Adipocyte (in vitro differentiated cells): ENCODE results near the gene SLC36A1.

Experiments
- DNase-seq: peaks from one replicate; pipeline ENCODE4 v3.0.0-alpha.2; 2015; ENCODE audit warnings: low read depth
- H3K27me3 ChIP-seq: replicated peaks from 2 replicates; pipeline ENCODE4 v1.7.0; 2013; ENCODE audit warnings: mild to moderate bottlenecking, low read length, moderate library complexity; ENCODE audit not compliant: control insufficient read depth, insufficient read depth
- H3K36me3 ChIP-seq: 2 replicates; pipeline ENCODE4 v1.7.0; 2013; ENCODE audit warnings: low read length, mild to moderate bottlenecking, moderate library complexity; ENCODE audit not compliant: control insufficient read depth, insufficient read depth, severe bottlenecking
- H3K4me1 ChIP-seq: 2 replicates; pipeline ENCODE4 v1.7.0; 2013; ENCODE audit warnings: mild to moderate bottlenecking, low read length, moderate library complexity; ENCODE audit not compliant: control insufficient read depth, insufficient read depth
- H3K4me3 ChIP-seq: 2 replicates; pipeline ENCODE4 v1.7.0; 2013; ENCODE audit warnings: mild to moderate bottlenecking, low read length, moderate library complexity
- H3K9ac ChIP-seq: 2 replicates; pipeline ENCODE4 v1.7.0; 2013; ENCODE audit warnings: mild to moderate bottlenecking, low read length, moderate library complexity
- H3K9me3 ChIP-seq: 2 replicates; pipeline ENCODE4 v1.7.0; 2013; ENCODE audit warnings: mild to moderate bottlenecking, low read length, moderate library complexity; ENCODE audit not compliant: control insufficient read depth

Gene SLC36A1

GRCh38 chr5:151470439-151470838, 23.0 kb downstream of the SLC36A1 start:
- Histone ChIP-seq H3K36me3 (peaks cover 45% of the 10 kb centered on the region), H3K9me3 (no peaks in the 10 kb centered on the region), H3K9ac (no peak overlapping the region), H3K27me3 (no peaks in the 10 kb centered on the region), H3K4me3 (no peak overlapping the region), H3K4me1 (peaks cover 16% of the 10 kb centered on the region)
- DNase-seq, result peak; percentile 38

DNA sequence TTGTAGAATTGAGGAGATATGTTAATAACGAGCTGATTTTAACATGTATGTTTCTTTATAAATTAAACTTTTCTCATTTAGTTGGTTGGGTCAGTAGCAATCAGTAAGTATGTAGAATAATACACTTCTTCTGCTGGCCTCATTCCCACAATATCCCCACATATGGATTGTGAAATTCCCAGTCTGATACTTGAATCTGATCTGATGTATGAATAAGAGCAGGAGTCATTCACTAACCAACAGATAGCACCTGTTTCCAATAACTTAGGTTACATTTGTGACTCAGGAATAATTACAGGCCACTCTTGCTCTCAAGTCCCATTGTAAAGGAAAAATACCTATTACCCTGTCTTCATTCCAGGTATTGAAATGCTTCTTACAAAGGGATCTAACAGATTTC, 23.9 kb downstream of the SLC36A1 start:
- no peak for DNase-seq
- H3K9ac ChIP-seq, result no peak overlapping the region
- H3K4me3 ChIP-seq, result no peak overlapping the region
- H3K36me3 ChIP-seq, result peaks cover 37% of the 10 kb centered on the region
- H3K4me1 ChIP-seq, result peaks cover 16% of the 10 kb centered on the region
- H3K27me3 ChIP-seq, result no peaks in the 10 kb centered on the region
- H3K9me3 ChIP-seq, result no peaks in the 10 kb centered on the region

- Histone ChIP-seq H3K9me3 (no peaks in the 10 kb centered on the region), H3K4me3 (no peak overlapping the region), H3K9ac (no peak overlapping the region), H3K36me3 (peaks cover 53% of the 10 kb centered on the region), H3K4me1 (peaks cover 10% of the 10 kb centered on the region), H3K27me3 (no peaks in the 10 kb centered on the region)
- no peak for DNase-seq
Measured at GRCh38 chr5:151474799-151475198, 27.4 kb downstream of the SLC36A1 start.

GRCh38 chr5:151475388-151475787, 28.0 kb downstream of the SLC36A1 start:
- no peak for DNase-seq
- Histone ChIP-seq H3K9ac (no peak overlapping the region), H3K9me3 (no peaks in the 10 kb centered on the region), H3K36me3 (peaks cover 53% of the 10 kb centered on the region), H3K27me3 (no peaks in the 10 kb centered on the region), H3K4me3 (no peak overlapping the region), H3K4me1 (peaks cover 5% of the 10 kb centered on the region)

DNA sequence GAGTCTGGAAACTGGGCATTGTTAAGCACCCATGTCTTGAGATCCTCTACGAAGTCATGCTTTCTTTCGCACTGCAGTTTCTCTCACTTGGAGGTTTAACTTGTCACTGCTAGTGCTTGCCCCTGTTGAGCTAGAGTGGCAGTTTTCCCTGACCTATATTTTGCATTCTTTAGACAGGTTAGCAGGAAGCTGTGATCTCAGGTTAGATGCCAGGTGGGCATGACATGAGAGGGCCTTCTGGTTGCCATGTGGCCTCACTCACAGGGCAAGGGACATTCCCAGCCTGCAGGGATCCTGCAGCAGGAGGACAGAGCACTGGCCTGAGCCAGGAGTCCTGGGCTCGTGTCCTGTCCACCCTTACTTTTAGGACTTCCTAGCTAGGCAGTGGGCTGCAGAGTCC, 28.6 kb downstream of the SLC36A1 start:
- no peak overlapping the region for H3K4me3 ChIP-seq
- H3K4me1 ChIP-seq, result peaks cover 7% of the 10 kb centered on the region
- no peak for DNase-seq
- no peaks in the 10 kb centered on the region for H3K27me3 ChIP-seq
- H3K36me3 ChIP-seq, result peaks cover 53% of the 10 kb centered on the region
- no peak overlapping the region for H3K9ac ChIP-seq
- H3K9me3 ChIP-seq, result no peaks in the 10 kb centered on the region

DNA sequence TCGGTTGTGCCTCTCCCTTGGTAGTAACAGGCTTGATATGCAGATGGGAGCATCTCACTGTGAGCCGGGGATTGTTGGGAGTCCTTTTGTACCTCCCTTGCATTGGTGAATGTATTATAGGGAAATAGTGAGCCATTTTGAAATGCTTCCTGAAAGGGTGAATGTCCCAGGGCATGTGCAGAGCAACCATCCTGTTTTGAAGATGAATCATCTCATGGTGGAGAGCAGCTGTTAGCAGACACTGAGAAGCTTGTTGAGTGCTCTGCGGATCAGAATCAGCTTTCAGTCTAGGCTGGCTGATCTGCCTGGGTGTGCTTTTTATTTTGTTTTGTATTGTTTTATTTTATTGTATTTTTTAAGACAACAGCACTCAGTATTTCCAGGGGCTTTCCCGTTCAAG, 29.7 kb downstream of the SLC36A1 start:
- H3K9me3 ChIP-seq, result no peaks in the 10 kb centered on the region
- peaks cover 10% of the 10 kb centered on the region for H3K4me1 ChIP-seq
- H3K9ac ChIP-seq, result no peak overlapping the region
- no peaks in the 10 kb centered on the region for H3K27me3 ChIP-seq
- peaks cover 55% of the 10 kb centered on the region for H3K36me3 ChIP-seq
- peak; percentile 39 for DNase-seq
- no peak overlapping the region for H3K4me3 ChIP-seq

GRCh38 chr5:151480384-151481293, 33.2 kb downstream of the SLC36A1 start:
- no peaks in the 10 kb centered on the region for H3K27me3 ChIP-seq
- no peak overlapping the region for H3K9ac ChIP-seq
- peaks cover 17% of the 10 kb centered on the region for H3K4me1 ChIP-seq
- no peak overlapping the region for H3K4me3 ChIP-seq
- DNase-seq, result peak; percentile 68
- H3K36me3 ChIP-seq, result peaks cover 49% of the 10 kb centered on the region
- no peaks in the 10 kb centered on the region for H3K9me3 ChIP-seq

DNA sequence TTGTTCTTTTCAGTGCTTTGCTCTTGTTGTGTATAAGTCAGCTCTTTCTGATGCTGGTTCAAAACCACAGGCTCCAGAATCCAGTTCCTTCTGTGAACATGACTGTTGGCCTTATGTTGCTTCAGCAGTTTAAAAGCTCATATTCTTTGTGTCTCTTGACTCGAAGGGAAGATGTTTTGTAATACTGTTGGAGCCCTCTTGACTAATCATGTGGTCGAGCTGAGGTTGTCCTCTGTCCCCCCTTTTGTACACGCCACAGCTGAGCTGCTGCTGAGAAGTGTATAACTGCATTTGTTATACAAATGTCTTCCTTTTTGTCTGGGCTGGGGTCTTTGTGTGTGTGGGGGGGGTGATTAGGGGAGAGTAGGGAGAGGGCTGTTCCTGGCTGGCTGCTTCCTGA, 35.8 kb downstream of the SLC36A1 start:
- Histone ChIP-seq H3K9ac (no peak overlapping the region), H3K4me3 (no peak overlapping the region), H3K27me3 (no peaks in the 10 kb centered on the region), H3K4me1 (peaks cover 17% of the 10 kb centered on the region), H3K36me3 (peaks cover 50% of the 10 kb centered on the region), H3K9me3 (no peaks in the 10 kb centered on the region)
- peak; percentile 22 for DNase-seq

DNA sequence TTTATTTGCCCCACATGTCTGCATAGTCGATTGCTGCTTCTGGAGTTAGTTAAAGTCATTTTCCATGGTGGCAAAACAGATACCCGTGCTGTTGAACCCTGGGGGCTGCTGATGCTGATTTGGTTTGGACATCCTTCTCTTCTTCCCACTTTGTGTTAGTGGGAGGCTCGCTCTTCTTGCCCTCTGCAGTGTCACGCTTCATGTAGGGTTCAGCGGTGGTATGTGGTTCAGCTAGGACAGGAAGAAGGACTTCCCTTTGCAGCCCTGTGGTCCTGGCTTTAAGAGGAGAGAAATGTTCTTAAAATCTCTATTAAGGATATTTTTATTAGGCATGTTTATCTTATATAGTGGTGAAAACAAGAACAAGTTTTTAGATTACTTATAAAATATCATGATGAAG, 36.2 kb downstream of the SLC36A1 start:
- no peak overlapping the region for H3K9ac ChIP-seq
- H3K9me3 ChIP-seq, result no peaks in the 10 kb centered on the region
- no peak for DNase-seq
- H3K4me1 ChIP-seq, result peaks cover 17% of the 10 kb centered on the region
- H3K36me3 ChIP-seq, result peaks cover 50% of the 10 kb centered on the region
- H3K4me3 ChIP-seq, result no peak overlapping the region
- no peaks in the 10 kb centered on the region for H3K27me3 ChIP-seq

DNA sequence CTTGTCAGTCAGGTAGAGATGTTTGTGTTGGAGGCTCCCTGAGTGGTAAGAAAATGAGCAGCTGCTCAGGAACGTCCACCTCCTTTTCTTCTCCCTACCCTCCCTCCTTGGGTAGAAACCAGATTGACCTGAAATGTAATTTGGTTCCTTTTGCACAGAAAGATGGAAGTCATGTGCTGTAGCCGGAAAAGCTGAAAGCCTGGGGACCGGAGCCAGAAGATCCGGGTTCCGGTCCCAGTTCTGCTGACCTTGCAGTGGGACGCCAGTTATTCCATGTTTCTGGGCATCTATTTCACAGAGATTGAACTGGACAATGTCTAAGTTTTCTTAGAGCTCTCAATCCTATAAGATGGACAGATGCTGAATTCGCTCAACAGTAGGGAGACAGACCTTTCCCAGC, 40.1 kb downstream of the SLC36A1 start:
- Histone ChIP-seq H3K4me1 (peaks cover 6% of the 10 kb centered on the region), H3K27me3 (no peaks in the 10 kb centered on the region), H3K4me3 (no peak overlapping the region), H3K9ac (no peak overlapping the region), H3K36me3 (peaks cover 55% of the 10 kb centered on the region), H3K9me3 (no peaks in the 10 kb centered on the region)
- DNase-seq, result no peak

DNA sequence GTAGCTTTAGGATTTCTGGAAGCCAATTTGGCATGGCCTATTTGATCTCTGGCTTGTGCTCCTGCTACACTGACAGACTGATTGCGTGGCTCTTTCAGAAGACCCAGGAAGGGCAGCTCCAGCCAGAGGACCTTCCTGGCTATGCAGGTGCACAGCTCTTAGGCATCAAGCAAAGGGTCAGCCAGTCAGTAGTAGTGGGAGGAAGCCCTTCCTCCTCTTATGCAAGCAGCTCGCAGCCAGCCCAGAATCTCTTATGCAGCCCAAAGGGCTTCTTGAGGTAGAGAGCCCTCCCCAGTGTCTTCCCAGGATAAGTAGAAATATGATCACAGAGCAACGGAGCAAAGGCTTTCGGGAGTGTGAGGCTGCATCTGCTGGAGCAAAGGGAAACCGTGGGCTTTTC, 43.2 kb downstream of the SLC36A1 start:
- no peaks in the 10 kb centered on the region for H3K27me3 ChIP-seq
- no peak for DNase-seq

DNA sequence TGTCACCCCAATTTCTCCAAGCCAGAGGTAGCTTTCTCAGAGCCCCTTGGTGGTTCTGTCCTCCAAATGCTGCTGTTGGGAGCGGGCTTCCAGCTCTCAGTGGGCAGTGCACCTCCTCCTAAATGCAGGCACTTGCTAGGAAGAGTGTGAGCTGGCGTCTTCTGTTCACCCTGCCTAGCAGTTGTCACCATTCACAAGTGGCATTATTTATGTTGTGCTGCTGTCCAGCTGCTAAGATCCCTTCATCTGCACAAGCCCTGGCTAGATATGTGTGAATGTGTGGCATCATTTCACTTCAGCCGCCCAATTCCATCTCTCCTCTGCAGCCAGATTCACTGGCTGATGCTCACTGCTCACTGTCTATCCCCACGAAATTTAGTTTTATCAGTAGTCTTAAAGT, 43.7 kb downstream of the SLC36A1 start:
- Histone ChIP-seq H3K36me3 (peaks cover 38% of the 10 kb centered on the region), H3K9ac (no peak overlapping the region), H3K4me3 (no peak overlapping the region), H3K9me3 (no peaks in the 10 kb centered on the region), H3K27me3 (no peaks in the 10 kb centered on the region), H3K4me1 (no peaks in the 10 kb centered on the region)
- DNase-seq, result no peak

More for the DNA sequence above, 43.2 kb downstream of the SLC36A1 start:
- Histone ChIP-seq H3K36me3 (peaks cover 40% of the 10 kb centered on the region), H3K4me1 (no peaks in the 10 kb centered on the region), H3K4me3 (no peak overlapping the region), H3K9ac (no peak overlapping the region), H3K9me3 (no peaks in the 10 kb centered on the region)
